SIG-M5 treated with dmso at 0.1 percent for 504 hours (cell line): ENCODE measurements around the gene RPH3AL.

Source experiments
- DNase-seq: peaks from one replicate; lab custom pipeline; 2025; ENCODE audit not compliant: unreplicated experiment; lab: John Stamatoyannopoulos, UW

Gene RPH3AL

DNA sequence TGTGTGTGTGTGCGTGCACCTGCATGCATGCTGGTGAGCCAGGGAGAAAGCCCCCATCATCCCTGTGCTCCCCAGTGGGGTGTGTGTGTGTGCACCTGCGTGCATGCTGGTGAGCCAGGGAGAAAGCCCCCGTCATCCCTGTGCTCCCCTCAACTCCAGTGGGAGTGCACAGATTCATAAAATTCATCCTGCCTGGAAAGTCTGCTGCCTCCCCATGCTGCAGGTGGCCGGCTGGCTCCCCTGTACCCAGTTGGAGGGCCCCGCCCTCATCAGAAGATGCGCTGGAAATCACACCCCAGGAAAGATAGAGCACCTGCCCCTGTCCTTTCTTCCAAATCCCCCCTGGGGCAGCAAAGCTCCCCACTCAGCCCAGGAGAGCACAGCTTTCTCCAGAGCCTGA is 86.4 kb downstream of the RPH3AL start:
- DNase-seq = no peak

- no peak for DNase-seq
Measured at GRCh38 chr17:265718-266117, 86.9 kb downstream of the RPH3AL start.

- DNase-seq = no peak
Measured at GRCh38 chr17:263773-264172, 88.8 kb downstream of the RPH3AL start.

- DNase-seq = no peak
Measured at GRCh38 chr17:263271-263670, 89.3 kb downstream of the RPH3AL start.

GRCh38 chr17:261635-262034 is 91.0 kb downstream of the RPH3AL start:
- DNase-seq = no peak

GRCh38 chr17:260944-261343 is 91.7 kb downstream of the RPH3AL start:
- DNase-seq = no peak

DNA sequence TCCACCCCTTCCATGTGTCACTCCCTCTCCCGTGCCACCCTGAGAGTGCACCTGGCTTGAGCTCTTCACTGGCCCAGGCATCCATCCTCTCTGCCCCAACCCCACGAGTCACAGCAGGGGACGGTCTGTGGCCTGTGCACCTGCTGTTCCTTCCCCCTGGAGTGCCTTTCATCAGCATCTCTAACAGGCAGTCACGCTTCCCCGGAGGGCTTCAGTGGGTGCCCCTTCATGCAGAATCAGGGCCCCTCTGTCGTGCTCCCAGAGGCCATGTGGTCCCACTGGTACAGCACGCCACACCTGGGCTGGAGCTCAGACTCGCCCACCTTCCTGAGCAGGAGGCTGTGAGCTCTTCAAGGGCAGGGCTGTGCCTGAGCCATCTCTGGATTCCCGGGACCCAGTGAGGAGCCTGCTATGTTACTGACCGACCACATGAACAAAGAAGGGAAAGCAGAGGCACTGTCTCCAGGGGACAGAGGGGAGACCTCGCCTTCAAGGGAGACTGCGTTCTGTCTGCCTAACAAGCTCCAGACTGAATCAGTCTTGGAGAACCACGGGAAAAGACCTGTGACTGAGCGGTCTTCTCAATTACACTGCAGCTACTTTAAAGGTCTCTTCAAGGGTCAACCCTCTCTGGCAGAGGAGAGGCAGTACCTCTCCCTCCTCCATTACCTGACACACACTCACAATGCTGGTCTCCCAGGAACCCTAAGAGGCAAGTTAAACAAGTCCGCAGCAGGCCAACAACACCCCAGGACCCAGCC is 92.4 kb downstream of the RPH3AL start:
- no peak for DNase-seq

- DNase-seq = no peak
Measured at GRCh38 chr17:259341-259976, 93.1 kb downstream of the RPH3AL start.

- DNase-seq = no peak
Measured at GRCh38 chr17:258906-259305, 93.7 kb downstream of the RPH3AL start.

DNA sequence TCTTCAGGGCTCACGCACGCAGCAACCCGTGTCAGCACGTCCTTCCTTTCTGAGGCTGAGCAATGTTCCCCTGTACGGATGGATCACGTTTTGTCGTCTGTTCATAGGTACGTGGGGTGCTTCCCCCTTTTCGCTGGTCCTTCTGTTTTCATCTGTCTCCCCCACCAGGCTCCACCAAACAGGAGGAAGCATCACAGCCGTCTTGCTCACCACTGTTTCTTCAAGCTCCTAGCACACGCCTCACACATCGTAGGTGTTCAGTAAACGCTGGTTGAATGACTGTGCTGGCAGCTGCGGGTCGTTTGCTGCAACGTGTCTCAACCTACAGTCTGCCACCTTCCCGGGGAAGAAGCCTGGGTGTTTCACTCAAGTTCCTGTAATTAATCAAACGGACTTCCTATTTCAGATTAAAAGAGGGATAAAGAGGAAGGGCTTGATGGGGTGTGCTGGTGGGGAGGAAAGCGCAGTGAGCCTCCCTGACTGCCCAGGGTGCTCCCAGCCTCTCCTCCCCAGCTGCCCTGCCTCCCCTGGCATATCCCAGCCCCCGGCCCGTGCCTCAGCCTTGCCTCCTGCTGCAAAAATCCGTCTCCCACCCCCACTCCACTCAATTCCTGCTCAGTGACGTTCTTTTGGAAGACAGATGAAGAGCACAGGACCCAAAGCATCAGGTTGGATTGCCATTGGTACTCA is 94.4 kb downstream of the RPH3AL start:
- no peak for DNase-seq

- no peak for DNase-seq
Measured at GRCh38 chr17:253091-253846, 99.3 kb downstream of the RPH3AL start.

- no peak for DNase-seq
Measured at GRCh38 chr17:252456-252855, 100.2 kb downstream of the RPH3AL start.

DNA sequence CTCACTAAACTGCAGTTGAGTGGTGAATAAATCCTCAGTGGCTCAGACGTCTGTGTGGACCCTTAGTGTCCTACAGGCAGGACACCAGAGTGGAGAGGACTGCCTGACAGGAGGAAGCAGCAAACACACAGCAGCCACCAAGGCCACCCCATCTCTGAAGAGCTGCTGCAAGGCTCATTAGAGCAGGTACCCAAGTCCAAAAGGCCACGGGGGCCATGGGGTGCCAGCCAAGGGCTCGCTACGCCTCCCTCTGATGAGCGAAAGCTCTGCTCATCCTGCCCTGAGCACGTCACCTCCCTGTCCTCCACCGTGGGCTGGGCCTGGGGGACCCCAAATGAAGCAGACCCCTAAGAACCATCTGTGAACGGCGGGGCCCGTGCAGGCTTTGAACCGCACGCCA is 101.1 kb downstream of the RPH3AL start:
- no peak for DNase-seq

DNA sequence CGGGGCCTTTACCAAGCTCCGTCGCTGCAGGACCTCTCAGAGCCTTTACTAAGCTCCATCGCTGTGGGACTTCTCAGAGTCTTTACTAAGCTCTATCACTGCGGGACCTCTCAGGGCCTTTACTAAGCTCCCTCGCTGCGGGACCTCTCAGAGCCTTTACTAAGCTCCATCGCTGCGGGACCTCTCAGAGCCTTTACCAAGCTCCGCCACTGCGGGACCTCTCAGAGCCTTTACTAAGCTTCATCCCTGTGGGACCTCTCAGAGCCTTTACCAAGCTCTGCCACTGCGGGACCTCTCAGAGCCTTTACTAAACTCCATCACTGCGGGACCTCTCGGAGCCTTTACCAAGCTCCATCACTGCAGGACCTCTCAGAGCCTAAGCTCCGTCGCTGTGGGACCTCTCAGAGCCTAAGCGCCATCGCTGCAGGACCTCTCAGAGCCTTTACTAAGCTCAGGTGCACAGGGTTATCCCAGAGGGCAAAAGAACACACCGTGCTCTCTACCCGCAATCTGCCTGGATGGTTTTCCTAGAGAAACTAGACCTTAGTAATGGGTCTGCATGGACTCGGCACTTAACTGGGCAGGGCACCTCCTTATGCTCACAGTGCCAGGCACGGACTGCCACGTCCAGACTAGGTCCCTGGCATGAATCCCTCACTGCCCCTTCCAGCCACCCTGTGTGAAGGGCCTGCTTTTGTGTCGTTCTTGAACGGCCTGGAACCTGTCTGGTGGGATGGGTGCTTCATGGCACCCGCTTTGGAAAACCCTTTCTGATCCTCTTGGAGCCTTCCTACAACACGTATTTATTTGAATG is 101.9 kb downstream of the RPH3AL start:
- no peak for DNase-seq

- no peak for DNase-seq
Measured at GRCh38 chr17:249236-249993, 103.2 kb downstream of the RPH3AL start.

DNA sequence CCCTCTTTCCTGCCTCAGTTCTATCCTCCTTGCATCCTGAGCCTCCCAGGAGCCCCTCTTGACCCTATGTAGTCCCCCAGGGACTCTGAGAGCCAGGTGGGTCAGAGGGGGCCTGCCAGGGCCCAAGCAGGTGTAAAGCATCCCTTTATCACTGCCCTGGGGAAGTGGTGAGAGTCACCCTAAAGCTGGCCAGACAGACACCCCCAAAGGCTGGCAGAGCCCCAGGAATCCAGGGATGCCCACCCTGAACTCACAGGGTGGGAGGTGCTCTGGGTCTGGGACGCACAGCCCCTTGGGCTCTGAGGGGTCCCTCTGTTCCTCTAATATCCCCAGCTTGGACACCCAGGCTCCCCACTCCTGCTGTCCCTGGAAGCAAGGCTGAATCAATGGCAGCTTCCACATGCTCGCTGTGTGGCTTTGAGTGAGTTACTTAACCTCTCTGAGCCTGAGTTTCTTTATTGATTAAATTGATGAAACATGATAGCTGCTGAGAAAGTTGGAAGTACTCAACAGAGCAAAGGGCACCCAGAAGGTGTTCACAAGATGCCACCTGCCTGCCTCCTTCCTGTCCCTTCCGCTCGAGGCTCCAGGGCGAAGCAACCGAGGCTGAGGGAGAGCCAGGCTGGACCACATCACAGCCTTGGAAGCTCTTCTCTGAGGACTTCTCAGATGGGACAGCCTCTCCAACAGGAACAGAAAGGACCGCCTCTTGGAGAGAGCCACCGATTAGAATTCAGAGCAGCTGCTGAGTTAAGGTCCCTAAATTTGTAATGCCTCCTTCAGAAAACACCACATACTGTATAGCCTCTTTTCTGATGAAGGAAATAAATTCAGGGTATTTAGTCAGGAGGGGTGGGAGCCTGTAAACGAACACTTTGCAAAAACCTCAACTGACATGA is 104.0 kb downstream of the RPH3AL start:
- no peak for DNase-seq

DNA sequence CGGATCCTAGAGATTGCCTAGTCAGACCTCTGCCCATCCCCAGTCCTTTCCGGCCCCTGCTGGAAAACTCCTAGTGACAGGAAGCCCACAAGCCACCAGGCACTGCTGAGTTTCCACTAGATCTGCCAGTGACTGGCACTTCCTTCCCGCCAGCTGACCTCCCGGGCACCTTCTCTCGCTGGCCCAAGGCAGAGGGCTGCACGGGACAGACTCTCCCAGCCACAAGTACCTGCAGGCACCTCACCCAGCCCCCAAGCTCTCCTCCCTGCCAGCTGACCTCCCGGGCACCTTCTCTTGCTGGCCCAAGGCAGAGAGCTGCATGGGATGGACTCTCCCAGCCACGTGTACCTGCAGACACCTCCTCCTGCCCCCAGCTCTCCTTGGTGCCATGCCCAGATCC is 104.8 kb downstream of the RPH3AL start:
- no peak for DNase-seq

DNA sequence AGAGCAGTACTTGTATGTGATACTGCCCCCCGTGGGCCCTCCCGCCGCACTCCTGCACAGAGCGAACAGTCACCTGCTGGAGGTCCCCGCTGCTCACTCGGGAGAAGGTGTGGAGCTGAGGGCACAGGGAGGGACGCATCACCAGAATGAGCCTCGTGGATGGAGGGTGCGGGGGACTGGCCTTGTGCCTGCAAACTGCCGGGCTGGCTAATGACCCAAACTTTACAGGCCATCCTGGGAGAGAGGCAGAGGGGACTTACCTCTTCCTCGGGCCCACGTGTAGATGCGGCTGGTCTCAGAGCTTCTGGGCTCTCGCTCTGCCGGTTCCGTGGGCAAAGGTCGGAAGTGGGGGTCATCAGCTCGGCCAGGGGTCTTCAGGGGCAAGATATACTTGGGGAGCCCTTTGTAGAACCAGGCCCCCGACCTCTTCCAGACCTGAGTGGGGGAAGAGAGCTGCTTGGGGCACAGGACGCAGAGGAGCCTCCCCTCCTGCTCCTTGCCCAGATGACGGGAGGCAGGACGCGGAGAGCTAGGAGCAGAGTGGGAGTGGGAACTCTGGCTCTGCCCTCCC is 105.7 kb downstream of the RPH3AL start:
- DNase-seq = no peak

- no peak for DNase-seq
Measured at GRCh38 chr17:246226-246625, 106.4 kb downstream of the RPH3AL start.
